ENCODE data around the gene FEN1. TPM values are rescaled to one million over a fixed set of nuclear protein-coding genes. Genes with fewer than 3 reads are reported as not detected.

Gene FEN1
- total RNA-seq, result 12.5 and 19.0 TPM in 2 replicates

GRCh38 chr11:61792310-61793082 lies at the start of gene FEN1, which contains the start of gene TMEM258:
FEN1 (plus strand) TSS chr11:61792911; CDS start chr11:61795362, 2,451 bp downstream.
TMEM258 (minus strand) TSS chr11:61792599; CDS start chr11:61792558, 41 bp downstream.

GRCh38 chr11:61752117-61752924 lies 40.4 kb upstream of the FEN1 start, which contains the start of gene MYRF:
MYRF (plus strand) TSS chr11:61752636; CDS start chr11:61752745, 109 bp downstream.

GRCh38 chr11:61816736-61817455 lies 24.2 kb downstream of the FEN1 start, which contains the start of gene FADS1:
FADS1 (minus strand) TSS chr11:61817003; CDS start chr11:61816929, 74 bp downstream.

GRCh38 chr11:61827571-61828378 lies 35.1 kb downstream of the FEN1 start, which contains the start of gene FADS2:
FADS2 (plus strand) TSS chr11:61828300; CDS start chr11:61828391, 91 bp downstream.

Other genes starting within 250 kb of the FEN1 start
- gene SYT7, start 211.8 kb upstream of the FEN1 start, total RNA-seq, result 0.54 and 0.97 TPM in 2 replicates
- 1.3 and 1.8 TPM in 2 replicates for gene DAGLA, start 112.5 kb upstream of the FEN1 start, total RNA-seq
- gene MYRF, start 40.3 kb upstream of the FEN1 start, total RNA-seq, result 2.3 and 3.4 TPM in 2 replicates
- 74.9 and 75.2 TPM in 2 replicates for gene TMEM258, start 312 bp upstream of the FEN1 start, total RNA-seq
- 57.9 and 122 TPM in 2 replicates for gene FADS1, start 24.1 kb downstream of the FEN1 start, total RNA-seq
- gene FADS2, start 35.4 kb downstream of the FEN1 start, total RNA-seq, result 156 and 443 TPM in 2 replicates
- gene FADS3, start 98.6 kb downstream of the FEN1 start, total RNA-seq, result 157 and 201 TPM in 2 replicates
- gene RAB3IL1, start 124.7 kb downstream of the FEN1 start, total RNA-seq, result 3.9 and 7.2 TPM in 2 replicates
- gene BEST1, start 157.4 kb downstream of the FEN1 start, total RNA-seq, result 0.97 and 3.4 TPM in 2 replicates
- 1,492 and 3,687 TPM in 2 replicates for gene FTH1, start 174.7 kb downstream of the FEN1 start, total RNA-seq